T-helper 1 cell treated with Interleukin-12 subunit alpha and Interleukin-12 subunit beta and Interleukin-4 antibody, amounts not matched to agents 30 ng/mL and 1 ng/mL, for 36 hours (primary cell): Measurements from ENCODE around the gene CLTCL1. TPM values are rescaled to one million over a fixed set of nuclear protein-coding genes. Genes with fewer than 3 reads are reported as not detected.

Experiments used
- intact Hi-C: fragments of 100-400 bp; cut with micrococcal nuclease; formaldehyde crosslinking; loops from one replicate; pipeline ENCODE4 v1.15.1; 2024
- total RNA-seq: library from RNA; stranded (reverse); gene quantifications from 2 replicates; pipeline ENCODE4 v1.2.3, GENCODE V29; 2022

CLTCL1 gene
- total RNA-seq, 1 donor from 2014 or later, result 0.66 TPM

DNA sequence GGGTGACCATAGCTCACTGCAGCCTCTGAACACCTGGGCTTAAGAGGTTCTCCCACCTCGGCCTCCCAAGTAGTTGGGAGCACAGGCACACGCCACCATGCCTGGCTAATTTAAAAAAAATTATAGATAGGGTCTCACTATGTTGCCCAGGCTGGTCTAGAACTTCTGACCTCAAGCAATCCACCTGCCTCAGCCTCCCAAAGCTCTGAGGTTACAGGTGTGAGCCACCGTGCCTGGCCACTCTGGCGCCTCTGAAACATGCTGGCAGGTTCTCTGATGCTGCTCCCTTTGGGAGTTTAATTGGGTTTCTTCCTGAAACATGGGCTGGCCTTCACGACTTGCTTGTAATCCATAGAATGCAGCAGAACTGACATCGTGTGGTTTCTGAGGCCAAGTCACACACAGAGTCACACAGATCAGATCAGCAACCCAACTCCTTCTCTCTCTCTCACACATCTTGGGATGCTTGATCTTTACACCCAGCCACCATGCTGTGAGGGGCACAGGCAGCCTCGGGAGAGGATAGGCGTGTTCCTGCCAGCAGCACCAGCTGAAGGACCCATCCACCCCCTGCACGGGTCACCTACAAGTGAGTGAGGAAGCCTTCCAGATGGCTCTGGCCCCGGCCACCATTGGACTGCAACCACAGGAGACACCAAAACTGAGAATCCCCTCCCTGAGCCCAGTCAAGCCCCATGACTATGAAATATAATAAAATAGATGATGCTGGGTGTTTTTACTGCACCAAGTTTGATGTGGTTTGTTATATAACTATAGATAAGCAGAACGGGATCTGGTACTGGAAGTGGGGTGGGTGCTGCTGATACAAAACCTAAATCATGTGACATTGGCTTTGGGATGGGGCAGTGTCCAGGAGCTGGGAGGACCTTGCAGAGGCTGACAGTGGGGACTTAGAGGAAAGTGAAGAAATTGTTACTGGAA is 138.3 kb downstream of the CLTCL1 start:
- intact Hi-C loops, result no loop called here

DNA sequence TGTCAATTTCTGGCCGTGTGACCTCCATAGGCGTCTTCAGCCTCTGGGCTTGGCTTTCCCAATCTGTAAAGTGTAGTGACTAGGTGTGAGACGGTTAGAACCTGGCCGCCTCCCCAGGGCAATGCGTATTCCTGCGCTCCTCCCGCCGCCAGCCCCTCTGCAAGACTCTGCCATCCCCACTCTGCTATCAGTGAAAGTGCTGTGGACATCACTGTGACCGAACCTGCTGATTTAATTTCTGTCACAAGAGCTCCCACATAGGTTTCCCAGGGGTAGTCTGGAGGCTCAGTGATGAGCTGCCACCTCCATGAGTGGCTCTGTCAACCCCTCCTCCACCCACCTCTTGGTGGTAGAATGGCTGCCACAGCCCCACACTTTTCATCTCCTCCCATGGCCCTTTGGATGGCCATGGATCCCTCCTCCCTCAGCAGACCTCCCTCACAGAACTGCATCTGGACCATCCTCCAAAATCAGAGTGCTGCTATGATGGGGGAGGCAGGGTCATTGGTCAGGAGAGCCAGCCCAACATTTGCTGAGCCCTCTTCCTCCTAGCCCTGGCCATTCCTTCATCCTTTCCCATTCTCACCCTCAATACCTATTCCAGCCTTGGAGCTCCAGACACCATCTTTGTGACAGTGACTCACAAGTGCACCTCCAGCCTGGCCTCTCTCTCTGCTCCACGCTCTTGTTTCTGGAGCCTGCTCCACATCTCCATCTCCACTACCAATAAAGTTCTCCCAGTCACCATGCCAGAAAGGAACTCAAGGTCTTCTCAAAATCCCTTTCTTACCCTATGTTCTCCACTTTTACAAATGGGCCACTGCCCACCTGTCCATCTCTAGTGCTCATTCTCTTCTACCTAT is 140.0 kb downstream of the CLTCL1 start:
- intact Hi-C loops, result no loop called here

DNA sequence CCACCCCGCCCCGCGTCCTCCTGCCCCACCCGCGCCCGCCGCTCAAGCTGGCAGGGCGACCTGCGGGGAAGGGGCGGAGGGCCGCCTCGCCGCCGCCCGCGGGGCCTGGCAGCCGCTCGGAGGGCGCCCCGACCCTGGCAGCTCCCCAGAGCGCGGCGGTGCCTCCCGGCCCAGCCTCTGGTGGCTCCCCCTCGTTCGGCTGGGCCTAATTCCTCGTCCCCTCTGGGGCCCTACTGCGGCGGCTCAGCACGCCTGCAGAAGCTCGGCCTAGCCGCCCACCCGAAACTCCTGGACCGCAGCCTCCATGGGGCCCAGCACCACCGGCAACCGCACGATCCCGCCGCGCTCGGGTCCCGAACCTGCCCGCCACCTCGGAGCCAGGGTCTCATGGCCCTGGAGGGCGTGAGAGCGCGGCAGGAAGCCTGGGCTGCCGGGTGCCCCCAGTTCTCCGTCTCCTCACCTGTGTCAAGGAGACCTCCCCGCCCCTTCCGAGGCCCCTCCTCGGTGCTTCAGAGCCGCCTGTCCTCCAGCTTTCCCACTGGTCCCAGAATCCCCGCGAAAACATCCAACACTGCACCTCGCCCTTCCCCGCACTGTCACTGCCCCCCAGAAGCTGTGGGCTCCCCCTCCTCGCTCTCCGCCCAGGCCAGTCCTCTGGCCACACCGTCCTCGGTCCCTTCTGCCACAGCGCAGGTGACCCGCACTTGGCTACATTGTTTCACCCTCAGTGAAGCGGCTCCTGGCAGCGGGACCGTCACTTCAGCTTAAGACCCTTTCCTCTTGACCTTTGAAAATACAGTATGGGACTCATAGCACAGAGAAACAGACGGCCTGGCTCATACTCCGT is 140.8 kb downstream of the CLTCL1 start:
- intact Hi-C loops, result no loop called here

DNA sequence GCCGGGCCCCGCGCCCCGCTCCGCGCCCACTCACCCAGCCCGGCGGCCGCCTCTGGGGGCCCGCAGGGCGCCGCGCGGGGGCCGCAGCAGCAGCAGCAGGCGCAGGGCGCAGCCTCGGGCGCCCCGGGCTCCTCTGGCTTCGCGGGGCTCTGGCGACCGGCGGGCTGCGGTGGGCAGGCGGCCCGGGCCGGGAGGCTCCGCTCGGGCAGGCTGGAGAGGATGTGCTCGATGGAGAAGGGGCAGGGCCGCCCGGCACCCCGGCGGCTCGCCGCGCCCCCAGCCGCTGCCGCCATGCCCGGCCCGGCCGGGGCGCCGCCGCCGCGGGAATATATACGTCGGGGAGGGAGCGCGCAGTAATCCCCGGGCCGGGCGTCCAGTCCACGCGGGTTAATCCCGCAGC is 141.5 kb downstream of the CLTCL1 start, which contains the start of gene GSC2:
Gene GSC2, minus strand, starts transcription at position 302 of the 400 bp plus-strand sequence. Its CDS starts 9 bp downstream, at position 293.
- intact Hi-C loops, result loop anchor here (10.0 kb wide), 1 partner anchor 705 kb away; the partner anchor contains the start of genes GNB1L and RTL10

DNA sequence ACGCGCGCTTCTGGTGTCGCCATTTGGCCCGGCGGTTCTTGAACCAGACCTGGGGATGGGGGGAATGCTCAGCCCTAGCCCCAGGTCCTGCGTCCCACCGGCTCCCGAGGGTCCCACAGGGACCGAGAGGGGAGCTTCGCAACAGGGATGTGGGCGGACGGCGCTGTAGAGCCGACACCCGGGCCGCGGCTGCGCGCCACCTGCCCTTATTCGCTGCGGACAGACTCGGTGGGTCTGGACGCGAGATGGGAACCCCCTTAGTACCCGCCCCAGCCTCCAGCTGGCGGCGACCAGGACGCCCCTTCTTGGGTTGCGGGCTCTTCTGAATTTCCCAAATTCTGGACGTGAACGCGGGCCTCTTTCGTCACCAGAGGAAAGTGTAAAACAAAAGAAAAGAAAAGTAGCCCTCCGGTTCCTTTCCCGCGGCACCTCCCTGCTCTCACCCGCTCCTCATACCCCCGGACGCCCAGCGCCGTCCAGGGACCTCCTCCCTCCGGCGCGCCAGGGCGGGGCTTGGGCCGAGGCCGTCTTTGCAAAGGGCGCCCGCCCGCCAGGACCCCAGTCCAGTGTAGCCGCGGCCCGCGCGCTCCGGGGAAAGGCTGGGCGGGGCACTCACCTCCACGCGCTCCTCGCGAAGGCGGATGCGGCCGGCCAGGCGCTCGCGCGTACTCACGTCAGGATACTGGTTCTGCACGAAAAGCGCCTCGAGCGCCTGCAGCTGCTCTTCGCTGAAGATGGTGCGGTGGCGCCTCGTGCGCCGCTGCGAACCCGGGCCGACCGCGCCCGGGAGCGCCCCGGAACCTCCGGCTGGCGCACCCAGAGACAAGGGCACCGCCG is 142.3 kb downstream of the CLTCL1 start:
- intact Hi-C loops, result loop anchor here (10.0 kb wide), 1 partner anchor 706 kb away; the partner anchor contains the start of genes GNB1L and RTL10

DNA sequence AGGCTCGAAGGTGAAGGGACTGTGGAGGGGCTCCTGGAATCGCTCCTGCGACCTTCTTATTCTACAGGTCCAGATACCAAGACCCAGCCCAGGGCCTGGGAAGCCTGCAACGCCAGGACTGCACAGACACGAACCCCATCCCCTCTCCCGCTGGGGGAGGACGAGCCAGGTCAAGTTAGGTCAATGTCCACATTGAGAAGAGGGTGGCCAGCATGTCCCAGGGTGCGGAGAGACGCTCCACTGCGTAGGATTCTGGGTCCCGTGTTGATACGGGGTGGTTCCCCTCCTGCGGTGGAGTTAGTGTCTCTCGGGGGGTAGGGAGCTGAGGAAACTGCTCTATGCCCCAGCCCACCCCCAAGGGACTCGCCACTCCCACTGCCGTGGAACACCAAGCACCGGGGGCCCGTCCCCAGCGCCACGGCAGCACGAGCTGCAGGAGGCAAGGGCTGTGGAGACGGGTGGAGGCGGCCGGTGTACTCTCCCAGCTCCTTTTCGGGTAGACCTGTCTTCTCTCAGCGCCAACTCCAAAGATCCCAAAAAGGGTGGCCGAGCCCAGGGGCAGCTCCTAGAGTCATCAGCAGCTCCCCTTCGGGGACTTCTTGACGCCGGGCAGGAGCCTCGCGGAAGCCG is 143.0 kb downstream of the CLTCL1 start:
- intact Hi-C loops, result loop anchor here (10.0 kb wide), 1 partner anchor 706 kb away; the partner anchor contains the start of genes GNB1L and RTL10

DNA sequence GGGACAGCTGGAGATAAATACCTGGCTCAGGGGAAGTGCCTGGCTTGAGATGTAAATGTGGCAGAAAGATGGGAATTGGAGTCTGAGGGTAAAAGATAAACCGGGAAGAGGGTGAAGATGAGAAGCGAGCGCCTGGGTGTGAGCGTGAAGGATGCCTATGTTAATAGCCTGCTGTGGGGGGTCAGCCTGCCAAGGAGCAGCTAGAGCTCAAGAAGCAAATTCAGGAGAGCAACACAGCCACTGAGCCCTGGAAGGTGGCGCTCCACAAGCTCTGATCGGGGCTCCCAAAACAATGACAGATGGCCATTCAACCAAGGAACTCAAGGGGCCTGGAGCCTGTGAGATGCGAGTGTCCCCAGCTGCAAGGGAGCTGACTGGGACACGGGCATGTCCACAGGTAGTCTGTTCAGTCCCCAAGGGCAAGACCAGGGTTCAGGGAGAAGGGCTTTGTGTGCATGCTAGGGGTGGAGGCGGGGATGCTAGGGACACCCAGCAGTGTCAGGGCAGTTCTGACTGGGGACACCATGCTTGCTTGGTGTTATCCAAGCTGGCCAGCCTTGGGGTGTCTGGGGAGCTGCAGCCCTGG is 144.2 kb downstream of the CLTCL1 start:
- intact Hi-C loops, result loop anchor here (10.0 kb wide), 1 partner anchor 708 kb away; the partner anchor contains the start of genes GNB1L and RTL10

DNA sequence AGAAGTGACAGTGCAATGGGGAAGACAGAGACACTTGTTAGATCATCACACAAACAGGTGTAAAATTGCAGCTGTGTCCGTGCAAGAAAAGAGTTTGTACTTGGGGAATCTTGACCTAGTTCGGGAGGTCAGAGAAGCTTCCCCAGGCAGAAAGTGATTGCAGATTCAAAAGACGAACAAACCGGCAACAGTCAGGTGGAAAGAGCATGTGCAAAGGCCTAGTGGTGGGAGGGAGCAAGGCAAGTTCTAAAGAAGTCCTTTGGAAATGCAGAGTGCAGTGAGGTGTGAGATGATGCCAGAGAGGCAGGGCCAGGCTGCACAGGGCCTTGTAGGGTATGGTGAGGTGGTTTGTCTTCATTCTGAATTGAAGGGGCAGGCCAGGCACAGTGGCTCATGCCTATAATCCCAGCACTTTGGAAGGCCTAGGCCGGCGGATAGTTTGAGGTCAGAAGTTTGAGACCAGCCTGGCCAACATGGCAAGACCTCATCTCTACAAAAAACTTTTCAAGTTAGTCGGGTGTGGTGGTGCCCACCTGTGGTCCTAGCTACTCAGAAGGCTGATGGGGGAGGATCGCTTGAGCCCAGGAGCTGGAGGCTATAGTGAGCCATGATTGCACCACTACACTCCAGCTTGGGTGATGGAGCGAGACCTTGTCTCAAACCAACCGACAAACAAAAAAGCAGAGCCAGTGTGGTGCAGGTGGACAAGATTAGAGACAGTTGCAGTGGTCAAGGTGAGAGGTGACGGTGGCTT is 145.1 kb downstream of the CLTCL1 start:
- intact Hi-C loops, result loop anchor here (10.0 kb wide), 1 partner anchor 708 kb away; the partner anchor contains the start of genes GNB1L and RTL10

DNA sequence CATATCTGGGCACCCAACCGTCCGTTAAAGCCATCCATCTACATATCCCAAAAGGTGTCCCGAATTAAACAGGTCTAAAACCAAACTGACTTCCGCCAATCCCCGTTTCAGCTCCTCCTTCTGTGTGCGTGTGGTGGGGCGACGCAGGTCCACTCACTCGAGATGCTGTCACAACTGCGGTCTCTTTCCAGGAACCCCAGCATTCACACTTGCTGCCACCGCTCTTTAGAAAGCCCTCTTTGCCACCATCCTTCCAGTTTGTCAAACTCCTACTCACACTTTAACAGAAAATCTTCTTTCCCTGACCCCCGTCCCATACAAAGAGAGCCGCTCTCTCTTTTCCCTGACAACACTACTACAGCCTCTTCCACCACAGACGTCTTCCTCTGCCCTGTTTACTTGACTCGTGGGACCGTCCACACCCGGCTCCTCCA is 147.5 kb downstream of the CLTCL1 start:
- intact Hi-C loops, result loop anchor here (1.0 to 10.0 kb wide), 11 partner anchors 22 to 973 kb away; partner anchors contain the start of genes C22orf39, CDC45, CLTCL1 and DGCR2

DNA sequence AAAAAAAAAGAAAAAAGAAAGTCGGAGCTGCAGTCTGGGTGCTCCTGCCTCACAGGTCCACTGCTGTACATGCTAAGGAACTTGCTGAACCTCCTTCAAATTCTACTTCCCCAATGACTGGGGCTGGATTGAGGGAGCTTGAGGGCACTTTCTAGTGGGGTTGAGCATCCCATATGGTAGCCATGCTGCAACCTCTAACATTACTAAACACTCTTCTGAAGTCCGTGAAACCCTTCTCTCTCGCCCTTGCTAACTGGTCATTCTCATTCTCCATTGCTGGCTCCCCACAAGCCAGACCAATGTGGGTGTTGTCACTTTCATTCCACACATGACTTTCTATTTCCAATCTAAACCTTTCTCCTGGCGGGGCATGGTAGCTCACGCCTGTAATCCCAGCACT is 148.3 kb downstream of the CLTCL1 start:
- intact Hi-C loops, result loop anchor here (10.0 kb wide), 1 partner anchor 712 kb away; the partner anchor contains the start of genes GNB1L and RTL10

DNA sequence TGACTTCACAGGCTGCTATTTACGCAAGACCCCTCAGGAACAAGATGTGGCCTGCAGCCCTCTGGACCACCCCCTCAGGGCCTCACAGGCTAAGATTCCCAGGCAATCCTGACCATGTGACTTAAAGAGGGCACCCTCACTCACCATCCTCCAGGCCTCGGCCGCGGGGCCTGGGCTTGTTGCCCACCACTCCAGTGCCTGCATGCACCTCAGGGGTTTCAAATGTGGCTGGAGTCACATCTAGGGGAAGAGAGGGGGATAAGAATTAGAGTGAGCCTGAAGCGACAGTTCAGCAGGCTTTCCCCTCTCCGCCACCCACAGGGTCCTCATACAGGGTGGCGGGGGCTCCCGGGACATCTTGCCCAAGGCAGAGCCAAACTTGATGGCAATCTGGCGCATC is 149.1 kb downstream of the CLTCL1 start:
- intact Hi-C loops, result loop anchor here (10.0 kb wide), 1 partner anchor 712 kb away; the partner anchor contains the start of genes GNB1L and RTL10

DNA sequence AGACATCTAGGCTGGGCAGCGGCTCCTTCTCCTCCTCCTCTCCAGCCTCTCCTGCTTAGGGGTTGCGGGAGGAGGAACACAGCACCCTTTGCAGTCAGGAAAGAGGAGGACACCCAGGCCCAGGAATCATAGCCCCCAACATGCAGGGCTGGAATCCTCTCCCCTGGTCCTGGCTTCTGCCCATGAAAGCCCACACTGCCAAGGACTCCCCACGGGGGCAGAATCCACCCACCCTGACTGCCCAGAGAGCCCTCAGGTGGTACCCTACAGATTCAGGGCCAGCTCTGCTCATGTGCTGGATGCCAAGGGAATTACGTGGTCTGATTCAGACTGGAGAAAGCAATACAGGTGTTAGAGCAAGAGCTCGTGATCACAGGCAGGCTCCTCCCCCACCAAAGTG is 151.5 kb downstream of the CLTCL1 start:
- intact Hi-C loops, result loop anchor here (10.0 kb wide), 1 partner anchor 715 kb away; the partner anchor contains the start of genes GNB1L and RTL10

DNA sequence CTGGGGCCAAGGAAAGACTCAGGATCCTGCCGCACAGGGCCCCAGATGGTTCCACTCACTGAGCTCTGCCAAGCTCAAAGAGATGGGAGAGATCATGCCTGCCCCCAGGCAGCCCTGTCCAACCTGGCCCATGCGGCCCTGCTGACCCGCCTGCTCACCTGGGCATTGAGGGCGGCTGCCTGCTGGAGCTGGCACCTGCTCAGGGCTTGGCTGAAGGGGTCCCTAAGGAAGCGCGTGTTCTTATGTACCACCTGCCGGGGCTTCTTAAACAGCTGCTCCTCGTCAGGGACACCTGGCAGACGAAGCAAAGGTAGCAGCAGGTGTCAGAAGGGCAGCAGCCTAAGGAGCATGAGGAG is 152.5 kb downstream of the CLTCL1 start:
- intact Hi-C loops, result no loop called here

DNA sequence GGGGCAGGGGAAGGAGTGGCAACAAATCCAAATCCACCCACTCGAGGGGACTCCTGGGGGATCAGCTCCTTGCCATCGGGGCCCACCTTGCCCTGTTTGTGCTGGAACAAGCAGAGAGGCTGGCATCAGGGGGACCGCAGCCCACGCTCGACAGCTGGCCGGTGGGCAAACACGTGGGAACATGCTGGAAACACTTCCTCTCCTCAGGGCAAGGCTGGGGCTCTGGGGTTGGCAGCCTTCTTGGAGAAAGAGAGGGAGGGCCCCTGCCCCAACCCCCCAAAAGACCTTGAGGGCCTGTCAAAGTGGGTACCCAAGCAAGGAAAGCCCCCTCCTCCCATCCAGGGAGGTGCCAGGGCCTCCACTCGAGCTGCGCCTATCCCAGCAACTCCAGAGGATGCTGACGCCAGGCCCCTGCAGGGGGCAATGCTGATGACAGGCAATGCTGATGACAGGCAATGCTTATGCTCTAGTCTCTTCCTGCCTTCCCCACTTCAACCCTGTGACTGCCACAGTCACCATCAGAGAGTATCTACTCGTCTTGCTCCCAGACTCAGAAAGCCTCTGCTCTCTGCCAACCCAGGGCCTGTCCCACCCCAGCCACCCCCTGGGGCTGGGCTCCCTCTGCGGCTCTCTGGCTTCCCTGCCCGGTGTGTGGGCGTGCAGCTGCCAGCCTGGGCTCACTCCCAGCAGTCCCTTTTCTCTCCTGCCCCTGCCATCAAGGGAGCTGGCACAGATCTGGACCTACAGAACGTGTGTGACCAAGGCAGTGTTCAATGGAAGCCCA is 153.1 kb downstream of the CLTCL1 start:
- intact Hi-C loops, result no loop called here

DNA sequence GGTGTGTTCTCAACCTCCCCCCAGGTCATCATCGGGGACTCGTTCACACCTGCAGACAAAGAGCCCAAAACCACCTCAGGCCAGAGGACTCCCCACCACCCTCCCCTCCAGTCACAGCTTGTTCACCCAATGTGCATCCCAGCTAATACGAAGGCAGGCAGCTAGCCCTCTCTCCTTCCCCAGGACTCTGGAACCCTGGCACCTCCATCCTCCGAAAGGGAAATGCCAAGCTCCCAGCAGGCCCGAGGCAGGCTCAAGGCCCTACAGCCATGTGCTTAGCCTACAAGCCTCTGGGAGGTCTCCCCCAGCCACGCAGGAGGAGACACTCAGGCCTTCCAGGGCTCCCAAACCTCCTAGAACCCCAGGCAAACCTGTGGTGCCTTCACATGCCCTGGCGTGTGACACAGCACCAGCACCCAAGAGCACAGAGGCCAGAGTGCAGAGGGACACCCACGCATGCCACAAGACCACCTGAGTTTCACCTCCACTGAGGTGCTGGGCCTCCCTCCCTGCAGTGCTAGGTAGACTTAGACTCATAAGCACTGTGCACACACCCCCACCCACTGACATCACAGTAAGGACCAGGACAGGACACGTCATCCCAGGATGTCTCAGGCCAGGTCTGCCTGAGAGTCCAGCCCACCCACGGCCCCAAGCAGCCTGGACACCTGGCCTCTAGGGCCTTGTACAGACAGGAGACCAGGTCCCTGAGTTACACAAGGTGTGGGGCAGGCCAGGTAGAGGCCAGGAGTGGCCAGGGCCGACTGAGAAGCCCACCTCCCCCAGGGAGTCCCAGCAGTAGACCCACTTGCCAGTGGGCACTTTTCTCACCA is 153.9 kb downstream of the CLTCL1 start:
- intact Hi-C loops, result no loop called here

DNA sequence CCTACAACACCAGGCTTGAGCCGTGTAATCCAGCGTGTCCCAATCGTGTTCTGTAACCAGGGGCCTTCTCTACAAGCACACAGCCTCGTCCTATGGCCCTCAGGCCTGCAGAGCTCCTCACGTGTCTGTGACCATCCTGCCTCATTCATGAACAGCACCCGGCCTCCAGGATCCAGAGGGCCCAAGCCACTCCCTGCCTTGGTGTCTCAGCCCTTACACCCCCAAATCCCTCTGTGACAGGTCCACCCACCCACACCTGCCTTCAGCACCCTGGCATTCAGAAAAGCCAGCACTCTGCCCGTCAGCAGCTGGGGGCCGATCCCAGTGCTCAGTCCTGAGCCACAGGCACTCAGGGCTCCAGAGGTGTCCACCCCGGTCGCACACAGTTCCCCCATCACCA is 154.6 kb downstream of the CLTCL1 start:
- intact Hi-C loops, result no loop called here
